Ishikawa (cell line): ENCODE data around the gene RPL35.

Experiments used
- NFIC ChIP-seq: IDR thresholded peaks from 2 replicates; pipeline ENCODE4 v1.6.1; 2012
- RAD21 ChIP-seq: IDR thresholded peaks from 2 replicates; pipeline ENCODE4 v1.6.1; 2012; ENCODE audit warnings: low read depth
- TAF1 ChIP-seq: IDR thresholded peaks from 2 replicates; pipeline ENCODE4 v1.6.1; 2012; ENCODE audit warnings: low read depth, mild to moderate bottlenecking
- TCF12 ChIP-seq: IDR thresholded peaks from 2 replicates; pipeline ENCODE4 v1.6.1; 2012; ENCODE audit warnings: low read depth

DNA sequence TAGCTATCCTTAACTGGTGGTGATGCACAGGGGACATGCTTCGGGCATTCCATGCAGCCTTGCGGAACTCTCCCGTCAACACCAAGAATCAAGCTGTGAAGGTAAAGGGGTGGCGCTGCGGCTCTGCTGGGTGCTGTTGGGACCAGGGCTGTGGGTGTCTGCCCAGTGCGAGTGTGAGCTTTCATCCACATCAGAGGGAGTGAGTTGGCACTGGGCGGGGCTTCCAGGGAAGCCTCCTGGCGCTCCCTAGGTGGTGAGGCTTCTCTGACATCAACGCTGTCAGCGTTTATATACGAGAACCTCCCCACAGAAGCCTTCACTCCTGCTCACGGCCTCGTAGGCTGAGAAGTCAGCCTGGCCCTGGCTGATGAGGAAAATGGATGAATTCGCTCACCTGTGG, 11.9 kb upstream of the RPL35 start:
- TF ChIP-seq RAD21 (no peak), TAF1 (no peak), TCF12 (no peak), NFIC (no peak)
